ENCODE data around the gene MYZAP. TPM values are rescaled to one million over a fixed set of nuclear protein-coding genes. Genes with fewer than 3 reads are reported as not detected.

Gene MYZAP
- total and polyA plus RNA-seq, 2 of the 4 experiments (the other 2 are of a cell fraction) = not detected

DNA sequence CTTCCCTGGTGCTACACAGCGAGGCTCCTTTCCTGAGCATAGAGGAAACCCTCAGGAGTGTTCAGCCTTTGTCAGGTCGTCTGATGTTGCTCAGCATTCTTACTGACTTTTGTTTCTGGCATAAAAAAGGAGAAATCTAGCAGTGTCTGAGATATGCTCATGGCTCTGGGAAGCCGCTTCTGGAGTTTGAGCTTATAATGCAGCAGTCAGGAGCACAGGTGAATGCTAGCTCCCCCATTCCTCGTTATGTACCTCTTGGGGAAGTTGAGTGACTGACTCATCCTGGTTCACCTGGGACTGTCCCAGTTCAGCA is 49.2 kb upstream of the MYZAP start:
- BruUV-seq (replicated peaks) = no TSS peak
- H3K4me1 ChIP-seq (ENCODE audit: control insufficient read depth, insufficient read depth, low read length) = no peaks in the 10 kb centered on the region
- no peak overlapping the region for H4K8ac ChIP-seq (ENCODE audit: low read depth in 2 of 2, low read length in 2 of 2)
- H3K9me1 ChIP-seq (ENCODE audit: insufficient read depth, low read length) = no peaks in the 10 kb centered on the region
- ChIA-PET CTCF (interaction anchor here (0.7 to 2.3 kb wide), 6 partner anchors 8 to 214 kb away, joined by 3 to 19 read pairs (median 5); no protein-coding TSS in a partner anchor), POLR2A (ENCODE audit: unreplicated experiment) (no interaction called here)
- ATAC-seq (ENCODE audit: low read depth) = no peak
- H3K4me3 ChIP-seq (ENCODE audit: insufficient read depth, low read depth, low read length) = no peak overlapping the region
- H2AFZ ChIP-seq (replicated peaks; ENCODE audit: low read length, poor library complexity) = no peak overlapping the region
- in situ Hi-C loops (cut with MboI; ENCODE audit: low sequenced_read_pairs) (loop anchor here (25.0 kb wide), 2 partner anchors 630 to 730 kb away; partner anchors contain the start of gene TCF12), dilution Hi-C loops (cut with HindIII; ENCODE audit: low sequenced_read_pairs, unreplicated experiment) (loop anchor here (25.0 kb wide), 1 partner anchor 205 kb away; no protein-coding TSS in a partner anchor), intact Hi-C loops (cut with micrococcal nuclease) (loop anchor here (1.0 kb wide), 1 partner anchor 202 kb away; no protein-coding TSS in a partner anchor)
- H3K27me3 ChIP-seq (ENCODE audit: control insufficient read depth, insufficient read depth, low read length) = peaks cover 34% of the 10 kb centered on the region
- no peak overlapping the region for H2AK5ac ChIP-seq (ENCODE audit: low read depth, low read length)
- no peak overlapping the region for H4K5ac ChIP-seq (ENCODE audit: low read depth, low read length)
- no peak overlapping the region for H3K4me2 ChIP-seq (ENCODE audit: low read depth, low read length)
- no peak overlapping the region for H2AK9ac ChIP-seq (replicated peaks; ENCODE audit: low read depth, low read length, poor library complexity)
- H3K9ac ChIP-seq (ENCODE audit: low read depth, low read length) = no peak overlapping the region
- no peak overlapping the region for H2BK120ac ChIP-seq (ENCODE audit: low read depth, low read length)
- 60% methylated on average over 1 of the region's 4 CpGs; no CpG with 5 or more reads in 1 of the 2 experiments for WGBS, 2 experiments (ENCODE audit: extremely low coverage in 2 of 2, insufficient read length in 1 of 2)
- H2BK15ac ChIP-seq (ENCODE audit: low read depth, low read length) = no peak overlapping the region
- H2BK5ac ChIP-seq (ENCODE audit: low read depth, low read length, poor library complexity, severe bottlenecking) = no peak overlapping the region
- no peak overlapping the region for H3K18ac ChIP-seq (ENCODE audit: low read depth, low read length)
- no peaks in the 10 kb centered on the region for H3K9me3 ChIP-seq (ENCODE audit: control insufficient read depth, insufficient read depth, low read length)
- H3K36me3 ChIP-seq (ENCODE audit: control insufficient read depth, insufficient read depth, low read length) = no peaks in the 10 kb centered on the region
- no peak overlapping the region for H2BK20ac ChIP-seq (ENCODE audit: low read depth, low read length)
- DNase-seq = no peak
- no peak overlapping the region for H3K14ac ChIP-seq (replicated peaks; ENCODE audit: low read depth, low read length)
- no peak overlapping the region for H4K91ac ChIP-seq (ENCODE audit: insufficient read depth, low read depth, low read length)
- TF ChIP-seq, protein P1, sequence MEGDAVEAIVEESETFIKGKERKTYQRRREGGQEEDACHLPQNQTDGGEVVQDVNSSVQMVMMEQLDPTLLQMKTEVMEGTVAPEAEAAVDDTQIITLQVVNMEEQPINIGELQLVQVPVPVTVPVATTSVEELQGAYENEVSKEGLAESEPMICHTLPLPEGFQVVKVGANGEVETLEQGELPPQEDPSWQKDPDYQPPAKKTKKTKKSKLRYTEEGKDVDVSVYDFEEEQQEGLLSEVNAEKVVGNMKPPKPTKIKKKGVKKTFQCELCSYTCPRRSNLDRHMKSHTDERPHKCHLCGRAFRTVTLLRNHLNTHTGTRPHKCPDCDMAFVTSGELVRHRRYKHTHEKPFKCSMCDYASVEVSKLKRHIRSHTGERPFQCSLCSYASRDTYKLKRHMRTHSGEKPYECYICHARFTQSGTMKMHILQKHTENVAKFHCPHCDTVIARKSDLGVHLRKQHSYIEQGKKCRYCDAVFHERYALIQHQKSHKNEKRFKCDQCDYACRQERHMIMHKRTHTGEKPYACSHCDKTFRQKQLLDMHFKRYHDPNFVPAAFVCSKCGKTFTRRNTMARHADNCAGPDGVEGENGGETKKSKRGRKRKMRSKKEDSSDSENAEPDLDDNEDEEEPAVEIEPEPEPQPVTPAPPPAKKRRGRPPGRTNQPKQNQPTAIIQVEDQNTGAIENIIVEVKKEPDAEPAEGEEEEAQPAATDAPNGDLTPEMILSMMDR (conservative IDR thresholded peaks at IDR 0.05; ENCODE audit: low read depth, low read length) = no peak
- TF ChIP-seq RAD21 (IDR thresholded peaks at IDR 0.05; ENCODE audit: low read length) = no peak
- TF ChIP-seq, protein P2, sequence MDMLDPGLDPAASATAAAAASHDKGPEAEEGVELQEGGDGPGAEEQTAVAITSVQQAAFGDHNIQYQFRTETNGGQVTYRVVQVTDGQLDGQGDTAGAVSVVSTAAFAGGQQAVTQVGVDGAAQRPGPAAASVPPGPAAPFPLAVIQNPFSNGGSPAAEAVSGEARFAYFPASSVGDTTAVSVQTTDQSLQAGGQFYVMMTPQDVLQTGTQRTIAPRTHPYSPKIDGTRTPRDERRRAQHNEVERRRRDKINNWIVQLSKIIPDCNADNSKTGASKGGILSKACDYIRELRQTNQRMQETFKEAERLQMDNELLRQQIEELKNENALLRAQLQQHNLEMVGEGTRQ (IDR thresholded peaks at IDR 0.05; ENCODE audit: low read depth, low read length) = no peak
- H3K23ac ChIP-seq (ENCODE audit: low read depth, low read length) = no peak overlapping the region
- no peak overlapping the region for H3K27ac ChIP-seq (ENCODE audit: insufficient read depth, low read length)
- no peaks in the 10 kb centered on the region for H4K20me1 ChIP-seq (ENCODE audit: insufficient read depth, low read length)
- H3K79me1 ChIP-seq (ENCODE audit: low read depth in 1 of 2, low read length in 2 of 2) = no peaks in the 10 kb centered on the region
- H3K4ac ChIP-seq (ENCODE audit: low read depth, low read length) = no peak overlapping the region
- H3K56ac ChIP-seq (ENCODE audit: extremely low read depth, insufficient read depth, low read length) = no peak overlapping the region
